Glomerular visceral epithelial cell (primary cell): ENCODE measurements around the gene LYZL6.
A peak's percentile ranks its signal among the peaks of the same experiment; 100 is the strongest.
"Not testable (repeated sequence)": the region's sequence is repeated elsewhere in the genome, so short reads cannot be mapped to it uniquely, and the experiment has no call there.

Experiments used
- DNase-seq: peaks from one replicate; pipeline ENCODE4 v3.0.0-alpha.2; 2016; ENCODE audit errors: extremely low spot score

Gene LYZL6

GRCh38 chr17:35906926-35907637, 36.4 kb downstream of the LYZL6 start:
- DNase-seq, result no peak

DNA sequence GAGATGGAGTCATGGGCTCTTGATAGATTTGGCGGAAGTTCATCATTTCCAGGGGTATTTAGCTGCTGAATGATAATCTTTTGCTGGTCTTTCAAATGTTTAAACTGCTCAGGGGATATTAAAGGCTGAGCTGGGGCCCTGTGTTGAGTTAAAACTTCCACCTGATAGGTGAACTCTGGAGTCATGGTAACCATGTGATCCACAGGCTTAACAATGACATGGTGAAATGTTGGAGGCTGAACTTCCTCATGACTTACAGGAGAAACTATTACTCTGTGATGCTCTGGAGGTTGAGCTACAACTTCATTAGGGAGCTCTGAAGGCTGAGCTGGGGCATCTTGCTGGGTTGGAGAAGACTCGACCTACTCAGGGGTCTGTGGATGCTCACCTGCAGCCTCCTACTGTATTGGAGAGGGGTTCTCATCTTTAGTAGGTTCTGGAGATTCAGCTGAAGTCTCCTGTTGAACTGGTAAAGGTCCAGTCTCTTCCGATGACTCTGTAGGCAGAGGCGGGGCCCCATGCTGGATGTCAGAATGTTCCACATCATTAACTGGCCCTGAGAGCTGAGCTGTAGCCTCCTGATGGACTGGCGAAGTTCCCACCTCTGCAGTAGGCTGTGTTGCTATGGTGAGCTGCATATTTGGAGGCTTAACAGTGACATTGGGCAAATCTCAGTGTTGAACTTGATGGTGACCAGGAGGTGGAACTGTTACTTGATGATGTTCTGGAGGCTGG, 37.2 kb downstream of the LYZL6 start:
- peak; percentile 81 for DNase-seq

- no peak for DNase-seq
Observed at GRCh38 chr17:35903451-35903850, 40.1 kb downstream of the LYZL6 start.

- DNase-seq, result no peak
Observed at GRCh38 chr17:35901631-35902175, 41.8 kb downstream of the LYZL6 start.

GRCh38 chr17:35900708-35901480, 42.6 kb downstream of the LYZL6 start:
- DNase-seq, result no peak

- DNase-seq, result no peak
Observed at GRCh38 chr17:35900280-35900679, 43.2 kb downstream of the LYZL6 start.

DNA sequence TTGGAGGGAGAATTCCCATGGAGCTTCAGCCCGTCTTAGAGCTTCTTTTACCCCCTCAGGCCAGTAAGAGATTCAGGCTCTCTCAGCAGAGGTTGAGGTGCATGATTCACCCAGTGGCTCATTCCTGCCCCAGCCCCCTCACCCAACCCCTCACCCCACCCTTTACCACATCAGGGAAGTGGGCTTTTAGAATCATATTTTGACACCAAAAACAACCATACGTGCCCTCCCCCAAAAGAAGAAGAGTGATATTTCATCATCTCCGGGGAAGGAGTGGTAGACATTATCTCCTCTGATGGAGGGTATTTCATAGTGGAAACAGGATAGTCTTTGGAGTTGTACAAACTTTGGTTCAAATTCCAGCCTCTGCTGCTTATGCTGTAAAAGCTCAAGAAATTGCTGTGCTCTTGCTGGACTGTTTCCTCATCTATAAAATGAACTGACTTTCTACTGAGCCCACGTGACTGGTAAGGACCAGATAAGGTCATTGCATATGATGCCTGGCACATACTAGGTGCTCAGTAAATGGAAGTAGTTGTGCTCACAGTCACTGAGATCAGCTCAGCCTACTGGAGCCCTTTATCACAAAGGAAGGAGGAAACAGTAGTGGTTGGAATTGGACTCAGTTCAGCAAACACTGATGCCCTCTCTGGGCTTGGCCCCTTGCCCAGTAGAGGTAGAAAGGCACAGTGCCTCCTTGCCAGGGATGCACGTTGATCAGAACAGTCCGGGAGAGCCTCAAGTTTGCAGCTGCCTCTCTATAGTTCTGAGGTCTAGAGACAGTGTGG, 45.0 kb downstream of the LYZL6 start:
- peak; percentile 82 for DNase-seq

DNA sequence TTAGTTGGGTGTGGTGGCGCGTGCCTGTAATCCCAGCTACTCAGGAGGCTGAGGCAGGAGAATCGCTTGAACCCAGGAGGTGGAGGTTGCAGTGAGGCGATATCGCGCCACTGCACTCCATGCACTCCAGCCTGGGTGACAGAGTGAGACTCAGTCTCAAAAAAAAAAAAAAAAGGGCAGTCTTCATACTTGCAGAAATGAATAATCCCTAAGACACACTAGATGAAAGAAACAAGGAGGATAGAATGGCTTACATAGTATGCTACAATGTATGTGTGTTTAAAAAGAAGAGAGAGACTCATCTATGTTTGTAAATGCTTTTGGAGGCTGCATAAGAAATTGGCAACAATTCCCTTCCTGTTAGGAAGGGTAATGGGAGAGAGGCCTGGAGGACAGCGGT, 45.7 kb downstream of the LYZL6 start:
- not testable (repeated sequence) for DNase-seq

- DNase-seq, result no peak
Observed at GRCh38 chr17:35895636-35896587, 47.6 kb downstream of the LYZL6 start.

GRCh38 chr17:35894206-35894605, 49.3 kb downstream of the LYZL6 start:
- DNase-seq, result no peak

- peak; percentile 55 for DNase-seq
Observed at GRCh38 chr17:35893751-35894150, 49.8 kb downstream of the LYZL6 start.

DNA sequence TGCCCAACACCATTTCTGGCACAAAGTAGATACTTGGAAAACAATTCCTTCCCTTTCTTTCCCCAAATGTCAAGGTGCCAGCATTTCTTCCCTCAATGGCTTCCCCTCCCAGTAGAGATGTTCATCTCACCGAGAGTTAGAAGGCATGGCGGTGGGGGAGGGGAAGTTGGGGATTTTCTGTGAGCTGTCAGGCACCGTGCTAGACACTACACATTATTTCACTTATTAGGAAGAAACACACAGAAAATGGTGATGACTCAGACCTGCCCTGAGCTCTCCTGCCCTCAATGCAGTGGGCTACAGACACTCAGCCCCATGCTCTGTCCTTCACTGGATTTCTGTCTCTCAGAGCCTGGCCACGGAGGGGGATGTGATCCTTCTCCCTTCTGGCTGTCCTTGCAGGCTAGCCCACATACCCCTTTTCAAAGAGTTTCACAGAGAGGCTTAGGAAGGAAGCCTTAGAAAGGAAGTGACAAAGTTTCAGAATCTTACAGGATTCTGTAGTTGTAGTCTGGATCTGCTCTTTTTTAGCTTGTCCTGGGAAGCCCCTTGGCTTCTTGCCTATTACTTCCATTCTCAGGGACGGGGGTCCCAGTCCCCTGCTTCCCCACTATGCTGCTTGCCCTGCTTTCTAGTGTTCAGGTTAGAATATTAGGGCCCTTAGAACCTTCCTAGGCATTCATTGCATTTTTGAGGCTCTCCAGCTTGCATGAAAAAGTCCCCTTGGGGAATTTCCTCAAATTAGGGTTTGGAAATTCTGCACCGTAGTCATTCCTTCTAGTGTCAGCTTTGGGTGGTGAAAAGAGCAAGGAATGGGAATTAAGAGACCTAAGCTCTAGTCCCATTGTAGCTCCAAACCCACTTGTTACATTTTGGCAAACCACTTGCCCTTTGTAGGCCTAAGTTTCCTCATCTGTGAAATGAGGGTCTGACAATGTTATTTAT, 51.1 kb downstream of the LYZL6 start:
- DNase-seq, result peak; percentile 52

- DNase-seq, result no peak
Observed at GRCh38 chr17:35891269-35891668, 52.2 kb downstream of the LYZL6 start.

DNA sequence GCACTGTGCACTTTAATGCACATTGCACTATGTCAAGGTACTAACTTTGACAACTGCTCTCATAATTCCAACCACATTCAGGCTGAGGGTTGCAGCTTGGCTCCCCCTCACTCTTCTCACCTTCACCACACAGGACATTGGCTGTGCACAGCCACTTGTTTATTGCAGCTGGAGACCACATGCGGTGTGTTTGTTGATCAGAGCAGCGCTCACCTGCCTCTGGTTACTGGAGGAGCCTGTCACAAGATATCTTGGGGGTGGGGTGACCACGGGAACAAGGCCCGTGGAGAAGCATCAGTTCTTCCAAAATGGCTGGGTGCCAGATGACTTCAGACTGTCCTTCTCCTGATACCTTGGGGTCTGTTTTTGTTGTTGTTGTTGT, 52.7 kb downstream of the LYZL6 start:
- no peak for DNase-seq

DNA sequence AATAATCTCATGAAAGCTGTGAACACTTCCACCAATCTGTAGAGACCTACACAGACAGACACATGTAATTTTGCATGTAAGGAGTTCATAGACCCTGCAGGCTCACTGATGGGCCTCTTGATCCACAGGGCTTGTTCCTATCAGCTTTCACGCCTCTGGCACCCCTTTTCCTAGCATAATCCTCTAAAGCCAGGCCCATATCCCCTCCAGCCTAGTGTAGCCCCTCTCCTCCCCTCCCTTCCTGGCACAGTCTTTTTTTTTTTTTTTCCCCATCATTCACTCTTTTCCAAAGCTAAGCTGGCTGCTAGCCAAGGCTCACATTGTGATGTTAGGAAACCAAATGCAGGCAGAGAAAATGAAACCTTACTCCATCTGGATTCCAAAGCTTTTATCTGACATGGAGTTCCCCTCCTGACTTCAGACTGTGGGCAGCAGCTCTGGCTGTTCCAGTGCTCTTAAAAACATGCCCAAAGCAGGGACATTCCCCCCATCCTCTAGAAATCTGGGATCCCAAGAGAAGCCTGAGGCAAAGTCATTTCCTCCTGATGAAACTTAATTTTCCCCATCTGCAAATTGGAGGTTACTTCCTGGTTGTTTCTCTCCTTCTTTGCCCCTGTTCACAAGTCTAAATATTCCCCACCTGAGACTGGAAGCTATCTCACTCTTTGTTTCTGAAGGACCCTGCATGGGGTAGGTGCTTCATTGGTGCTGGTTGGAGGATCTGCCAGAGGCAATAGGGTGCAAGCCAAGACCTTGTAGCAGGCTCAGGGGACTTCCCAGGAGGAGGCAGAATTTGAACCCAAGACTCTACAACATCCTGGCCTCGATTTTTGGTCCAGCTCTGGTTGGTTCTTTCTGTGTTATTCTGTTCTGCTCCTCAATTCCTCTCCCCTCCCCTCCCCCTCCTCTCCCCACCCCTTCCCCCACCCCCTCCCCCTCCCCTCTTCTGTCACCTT, 53.4 kb downstream of the LYZL6 start:
- peak; percentile 59 for DNase-seq

GRCh38 chr17:35889241-35889640, 54.3 kb downstream of the LYZL6 start:
- DNase-seq, result no peak
